MM.1S (cell line): Measurements from ENCODE around the gene PI4K2A.

Experiments
- DNase-seq: peaks from one replicate; pipeline ENCODE4 v3.0.0-alpha.2; 2015
- H2AFZ ChIP-seq: fragments of 300-600 bp; sonication (generic); 2 replicates; pipeline ENCODE4 v1.6.0; 2016; ENCODE audit warnings: antibody characterized with exemption, low read length
- H3F3A ChIP-seq: fragments of 300-600 bp; sonication (generic); 2 replicates; pipeline ENCODE4 v1.6.1; 2016; ENCODE audit warnings: mild to moderate bottlenecking, antibody characterized with exemption, low read length, moderate library complexity, mixed read lengths; ENCODE audit not compliant: insufficient read depth
- H3K27ac ChIP-seq: fragments of 300-600 bp; sonication (generic); 2 replicates; pipeline ENCODE4 v1.5.1; 2016; ENCODE audit warnings: mild to moderate bottlenecking, low read length
- H3K27me3 ChIP-seq: fragments of 300-600 bp; sonication (generic); replicated peaks from 2 replicates; pipeline ENCODE4 v1.6.0; 2016; ENCODE audit warnings: low read length; ENCODE audit not compliant: insufficient read depth
- H3K36me3 ChIP-seq: fragments of 300-600 bp; sonication (generic); replicated peaks from 2 replicates; pipeline ENCODE4 v1.6.1; 2016; ENCODE audit warnings: mild to moderate bottlenecking, low read length, mixed read lengths; ENCODE audit not compliant: insufficient read depth
- H3K4me1 ChIP-seq: fragments of 300-600 bp; sonication (generic); 2 replicates; pipeline ENCODE4 v1.6.1; 2016; ENCODE audit warnings: low read length, mixed read lengths
- H3K4me2 ChIP-seq: fragments of 300-600 bp; sonication (generic); 2 replicates; pipeline ENCODE4 v1.6.0; 2016; ENCODE audit warnings: low read depth, low read length
- H3K4me3 ChIP-seq: fragments of 300-600 bp; sonication (generic); 2 replicates; pipeline ENCODE4 v1.5.1; 2016; ENCODE audit warnings: low read length, mixed read lengths
- H3K79me2 ChIP-seq: fragments of 300-600 bp; sonication (generic); 2 replicates; pipeline ENCODE4 v1.6.1; 2016; ENCODE audit warnings: mixed run types, low read length, mixed read lengths
- H3K9ac ChIP-seq: fragments of 300-600 bp; sonication (generic); 2 replicates; pipeline ENCODE4 v1.6.1; 2016; ENCODE audit warnings: low read length, mixed read lengths
- H3K9me2 ChIP-seq: fragments of 300-600 bp; sonication (generic); replicated peaks from 2 replicates; pipeline ENCODE4 v1.6.1; 2016; ENCODE audit warnings: mild to moderate bottlenecking, low read length, mixed read lengths; ENCODE audit not compliant: insufficient read depth
- H3K9me3 ChIP-seq: fragments of 300-600 bp; sonication (generic); replicated peaks from 2 replicates; pipeline ENCODE4 v1.6.1; 2016; ENCODE audit warnings: mild to moderate bottlenecking, low read length, mixed read lengths; ENCODE audit not compliant: insufficient read depth
- H4K20me1 ChIP-seq: fragments of 300-600 bp; sonication (generic); 2 replicates; pipeline ENCODE4 v1.6.1; 2016; ENCODE audit warnings: mild to moderate bottlenecking, low read length, moderate library complexity, mixed read lengths; ENCODE audit not compliant: insufficient read depth
- EZH2 ChIP-seq: fragments of 300-600 bp; sonication (generic); optimal IDR thresholded peaks from 2 replicates; pipeline ENCODE3; 2017; ENCODE audit warnings: low read depth, mild to moderate bottlenecking, antibody characterized with exemption, low read length, mixed read lengths
- EZH2phosphoT487 ChIP-seq: fragments of 300-600 bp; sonication (generic); IDR thresholded peaks from 2 replicates; pipeline ENCODE4 v1.6.1; 2018; ENCODE audit warnings: antibody characterized with exemption, low read length
- TF ChIP-seq, protein P1 (sequence below): fragments of 300-600 bp; sonication (generic); IDR thresholded peaks from 2 replicates; pipeline ENCODE4 v1.5.1; 2016; ENCODE audit warnings: antibody characterized with exemption, low read length, mixed read lengths

Gene PI4K2A

DNA sequence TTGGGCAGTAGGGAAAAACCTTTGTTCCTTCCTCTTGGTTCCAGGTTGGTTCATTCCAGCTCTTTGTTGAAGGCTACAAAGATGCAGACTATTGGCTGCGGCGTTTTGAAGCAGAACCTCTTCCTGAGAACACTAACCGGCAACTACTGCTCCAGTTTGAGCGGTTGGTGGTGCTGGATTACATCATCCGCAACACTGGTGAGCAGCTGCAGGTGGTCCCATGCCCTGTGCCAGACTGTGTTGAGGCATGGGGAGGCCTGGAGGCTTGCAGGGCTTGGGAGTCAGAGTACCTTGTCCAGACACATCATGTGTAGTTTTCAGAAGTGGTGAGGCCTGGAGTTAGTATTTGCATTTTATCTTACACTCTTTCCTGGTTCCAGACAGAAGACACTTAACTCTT is 16.3 kb downstream of the PI4K2A start:
- Histone ChIP-seq H4K20me1 (no peaks in the 10 kb centered on the region), H3K9me2 (no peaks in the 10 kb centered on the region), H3K27me3 (no peaks in the 10 kb centered on the region), H3K27ac (no peak overlapping the region), H3K4me2 (no peak overlapping the region), H3K9ac (no peak overlapping the region), H3K4me3 (no peak overlapping the region), H3K9me3 (no peaks in the 10 kb centered on the region), H3K4me1 (no peaks in the 10 kb centered on the region), H3F3A (no peaks in the 10 kb centered on the region), H3K36me3 (no peaks in the 10 kb centered on the region; the same call in 1 of the 2 replicates), H3K79me2 (no peaks in the 10 kb centered on the region), H2AFZ (no peak overlapping the region)
- DNase-seq: no peak
- TF ChIP-seq EZH2: no peak
- TF ChIP-seq, protein P1, sequence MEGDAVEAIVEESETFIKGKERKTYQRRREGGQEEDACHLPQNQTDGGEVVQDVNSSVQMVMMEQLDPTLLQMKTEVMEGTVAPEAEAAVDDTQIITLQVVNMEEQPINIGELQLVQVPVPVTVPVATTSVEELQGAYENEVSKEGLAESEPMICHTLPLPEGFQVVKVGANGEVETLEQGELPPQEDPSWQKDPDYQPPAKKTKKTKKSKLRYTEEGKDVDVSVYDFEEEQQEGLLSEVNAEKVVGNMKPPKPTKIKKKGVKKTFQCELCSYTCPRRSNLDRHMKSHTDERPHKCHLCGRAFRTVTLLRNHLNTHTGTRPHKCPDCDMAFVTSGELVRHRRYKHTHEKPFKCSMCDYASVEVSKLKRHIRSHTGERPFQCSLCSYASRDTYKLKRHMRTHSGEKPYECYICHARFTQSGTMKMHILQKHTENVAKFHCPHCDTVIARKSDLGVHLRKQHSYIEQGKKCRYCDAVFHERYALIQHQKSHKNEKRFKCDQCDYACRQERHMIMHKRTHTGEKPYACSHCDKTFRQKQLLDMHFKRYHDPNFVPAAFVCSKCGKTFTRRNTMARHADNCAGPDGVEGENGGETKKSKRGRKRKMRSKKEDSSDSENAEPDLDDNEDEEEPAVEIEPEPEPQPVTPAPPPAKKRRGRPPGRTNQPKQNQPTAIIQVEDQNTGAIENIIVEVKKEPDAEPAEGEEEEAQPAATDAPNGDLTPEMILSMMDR: no peak
- TF ChIP-seq EZH2phosphoT487: no peak

DNA sequence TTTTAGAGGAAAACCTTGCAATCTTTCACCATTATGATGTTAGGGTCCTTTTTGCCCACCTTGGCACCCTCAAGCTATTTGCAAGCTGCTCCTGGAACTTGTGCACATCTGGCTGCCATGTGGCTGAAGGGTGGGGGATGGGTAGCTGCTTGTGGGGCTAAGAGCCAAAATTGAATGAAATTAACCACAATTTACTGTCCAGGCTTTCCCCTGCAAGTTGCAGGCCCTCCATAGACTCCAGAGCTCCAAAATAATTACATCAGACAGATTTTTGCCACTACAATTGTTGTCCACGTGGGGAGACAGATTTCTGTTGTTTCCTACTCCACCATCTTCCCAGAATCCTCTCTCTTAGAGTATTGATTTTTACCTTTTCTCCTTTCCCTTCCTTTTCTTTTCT is 19.1 kb downstream of the PI4K2A start:
- no peaks in the 10 kb centered on the region for H3K4me1 ChIP-seq
- H3K9me2 ChIP-seq: no peaks in the 10 kb centered on the region
- no peak overlapping the region for H2AFZ ChIP-seq
- no peak for TF ChIP-seq EZH2
- no peak for TF ChIP-seq EZH2phosphoT487
- TF ChIP-seq, protein P1: no peak
- H3K79me2 ChIP-seq: no peaks in the 10 kb centered on the region
- H3F3A ChIP-seq: no peaks in the 10 kb centered on the region
- H3K27ac ChIP-seq: no peak overlapping the region
- no peak overlapping the region for H3K4me3 ChIP-seq
- H3K9ac ChIP-seq: no peak overlapping the region
- H3K4me2 ChIP-seq: no peak overlapping the region
- H3K27me3 ChIP-seq: no peaks in the 10 kb centered on the region
- no peaks in the 10 kb centered on the region for H3K9me3 ChIP-seq
- DNase-seq: no peak
- no peaks in the 10 kb centered on the region for H3K36me3 ChIP-seq
- no peaks in the 10 kb centered on the region for H4K20me1 ChIP-seq

DNA sequence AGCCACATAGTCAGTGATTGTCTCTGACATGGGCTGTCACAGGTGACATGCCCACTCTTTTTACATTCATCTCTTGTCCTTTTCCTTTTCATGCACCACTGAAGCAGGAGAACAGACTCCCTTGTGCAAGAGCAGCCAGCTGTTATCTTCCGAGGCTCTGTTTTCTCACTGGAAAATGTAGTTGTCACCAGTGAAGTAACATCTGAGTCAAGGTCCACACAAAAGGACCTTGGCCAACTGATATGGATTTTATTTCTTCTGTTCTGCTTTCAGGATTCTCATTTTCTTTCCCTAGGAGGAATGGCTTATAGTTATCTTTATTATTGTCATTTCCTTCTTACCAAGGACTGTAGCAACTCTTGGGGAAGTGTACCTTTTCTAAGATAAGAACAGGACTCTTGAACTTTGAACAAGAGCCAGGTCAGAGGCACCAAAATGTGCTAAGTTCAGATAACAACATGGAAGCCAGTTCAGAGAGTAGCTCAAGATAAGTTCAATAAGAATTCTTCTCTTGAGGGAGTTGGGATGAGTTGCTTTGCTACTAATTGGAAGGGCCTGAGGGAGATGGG is 23.9 kb downstream of the PI4K2A start:
- Histone ChIP-seq H4K20me1 (no peaks in the 10 kb centered on the region), H3K36me3 (no peaks in the 10 kb centered on the region), H3K27me3 (no peaks in the 10 kb centered on the region), H3K9me2 (no peaks in the 10 kb centered on the region), H3K79me2 (no peaks in the 10 kb centered on the region), H3K27ac (no peak overlapping the region), H2AFZ (no peak overlapping the region), H3K4me1 (no peaks in the 10 kb centered on the region), H3K4me3 (no peak overlapping the region), H3K9ac (no peak overlapping the region), H3K9me3 (no peaks in the 10 kb centered on the region), H3K4me2 (no peak overlapping the region), H3F3A (no peaks in the 10 kb centered on the region)
- DNase-seq: no peak
- no peak for TF ChIP-seq EZH2
- TF ChIP-seq, protein P1: no peak
- TF ChIP-seq EZH2phosphoT487: no peak
